ENCODE measurements around the gene LCE1C. TPM values are rescaled to one million over a fixed set of nuclear protein-coding genes. Genes with fewer than 3 reads are reported as not detected.

The LCE1C gene
- total RNA-seq: not detected
- long read RNA-seq: 0 reads

DNA sequence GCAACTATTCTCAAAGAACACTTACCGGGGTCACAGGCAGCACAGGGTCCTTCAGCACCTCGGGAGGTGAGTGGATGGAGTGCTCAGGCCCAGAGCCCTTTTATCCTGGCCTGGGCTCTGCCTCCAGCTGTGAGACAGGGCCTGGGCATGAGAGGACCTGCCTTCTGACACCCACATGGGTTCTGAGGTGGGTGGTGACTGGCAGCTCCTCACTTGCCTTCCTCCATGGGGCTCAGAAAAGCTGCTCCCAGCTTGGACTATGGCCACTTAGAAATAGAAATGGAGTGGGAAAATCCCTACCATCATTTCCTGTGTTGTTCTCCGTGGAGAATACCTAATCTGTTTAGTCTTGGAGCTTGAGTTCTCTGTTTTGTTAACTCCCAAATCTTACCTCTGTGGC is at the start of gene LCE1C:
Gene LCE1C, minus strand, starts transcription at position 76 of the 400 bp plus-strand sequence. CDS start 1,173 bp downstream, outside the sequence.
- DNase-seq (no peak), ATAC-seq (no peak)
- TF ChIP-seq CTCF (IDR thresholded peaks at IDR 0.05): no peak
- no peaks in the 10 kb centered on the region for H3K36me3 ChIP-seq
- H3K27me3 ChIP-seq: peaks cover 3% of the 10 kb centered on the region
- H3K9me3 ChIP-seq: no peaks in the 10 kb centered on the region
- intact Hi-C loops (cut with DNase I): no loop called here
- H3K27ac ChIP-seq: no peak within 1 kb of the TSS
- no peak within 1 kb of the TSS for H3K4me3 ChIP-seq
- H3K4me1 ChIP-seq: no peaks in the 10 kb centered on the region

DNA sequence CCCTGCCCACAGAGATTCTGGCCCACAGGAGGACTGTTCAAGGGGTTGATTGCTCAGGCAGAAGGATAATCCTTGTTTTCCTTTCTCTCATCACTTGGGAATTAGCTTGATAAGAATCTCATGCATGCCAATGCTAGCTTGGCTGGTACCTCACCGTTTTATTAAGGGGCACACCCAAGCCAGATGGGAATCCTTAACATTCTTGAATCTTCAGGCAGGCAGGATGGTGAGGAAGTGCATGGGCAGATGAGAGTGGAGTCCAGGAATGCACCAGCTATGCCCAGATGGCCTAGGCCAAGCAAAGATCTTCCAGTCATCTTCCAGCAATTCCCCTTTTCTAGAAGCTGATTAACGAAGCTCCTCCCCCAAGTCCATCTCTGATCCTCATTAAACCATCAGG is 49.2 kb upstream of the LCE1C start:
- H3K4me3 ChIP-seq: no peak overlapping the region
- DNase-seq: no peak
- H3K27ac ChIP-seq: no peak overlapping the region
- no peaks in the 10 kb centered on the region for H3K36me3 ChIP-seq
- no peak for ATAC-seq
- no peaks in the 10 kb centered on the region for H3K4me1 ChIP-seq
- H3K9me3 ChIP-seq: no peaks in the 10 kb centered on the region
- no peak for TF ChIP-seq CTCF (IDR thresholded peaks at IDR 0.05)
- H3K27me3 ChIP-seq: no peaks in the 10 kb centered on the region
- intact Hi-C loops (cut with DNase I): no loop called here

GRCh38 chr1:152842556-152842955 is 36.1 kb upstream of the LCE1C start, which contains the start of gene LCE6A:
Gene LCE6A, plus strand, starts transcription at chr1:152842856. Its CDS starts 665 bp downstream, at chr1:152843521.
- H3K36me3 ChIP-seq: no peaks in the 10 kb centered on the region
- ATAC-seq (no peak), DNase-seq (no peak)
- no peaks in the 10 kb centered on the region for H3K9me3 ChIP-seq
- no peak for TF ChIP-seq CTCF (IDR thresholded peaks at IDR 0.05)
- H3K4me1 ChIP-seq: no peaks in the 10 kb centered on the region
- H3K27me3 ChIP-seq: no peaks in the 10 kb centered on the region
- H3K27ac ChIP-seq: no peak within 1 kb of the TSS
- intact Hi-C loops (cut with DNase I): no loop called here
- no peak within 1 kb of the TSS for H3K4me3 ChIP-seq

GRCh38 chr1:152836870-152837269 is 30.4 kb upstream of the LCE1C start:
- Histone ChIP-seq H3K4me1 (no peaks in the 10 kb centered on the region), H3K4me3 (no peak overlapping the region), H3K36me3 (no peaks in the 10 kb centered on the region), H3K27me3 (no peaks in the 10 kb centered on the region), H3K9me3 (no peaks in the 10 kb centered on the region), H3K27ac (no peak overlapping the region)
- DNase-seq (no peak), ATAC-seq (no peak)
- TF ChIP-seq CTCF (IDR thresholded peaks at IDR 0.05): no peak
- intact Hi-C loops (cut with DNase I): no loop called here

- ATAC-seq: no peak
- no peak within 1 kb of the TSS for H3K4me3 ChIP-seq
- DNase-seq: no peak
- no peak within 1 kb of the TSS for H3K27ac ChIP-seq
- no peaks in the 10 kb centered on the region for H3K4me1 ChIP-seq
- intact Hi-C loops (cut with DNase I): no loop called here
- no peak for TF ChIP-seq CTCF (IDR thresholded peaks at IDR 0.05)
- H3K36me3 ChIP-seq: no peaks in the 10 kb centered on the region
- H3K9me3 ChIP-seq: no peaks in the 10 kb centered on the region
- H3K27me3 ChIP-seq: no peaks in the 10 kb centered on the region
These were observed 20.7 kb upstream of the LCE1C start, which contains the start of gene LCE1A for GRCh38 chr1:152827173-152827572. Gene LCE1A, plus strand, starts transcription at chr1:152827473. Its CDS starts 0 bp downstream, at chr1:152827473.

GRCh38 chr1:152824964-152825363 is 18.5 kb upstream of the LCE1C start:
- no peak for TF ChIP-seq CTCF (IDR thresholded peaks at IDR 0.05)
- intact Hi-C loops (cut with DNase I): no loop called here

More at GRCh38 chr1:152824964-152825363, 18.5 kb upstream of the LCE1C start:
- Histone ChIP-seq H3K9me3 (no peaks in the 10 kb centered on the region), H3K27ac (no peak overlapping the region), H3K36me3 (no peaks in the 10 kb centered on the region), H3K4me1 (no peaks in the 10 kb centered on the region), H3K27me3 (no peaks in the 10 kb centered on the region), H3K4me3 (no peak overlapping the region)
- ATAC-seq: no peak
- no peak for DNase-seq
